LNCAP (cell line): ENCODE results near the gene BHLHE23.

Experiments
- TF ChIP-seq, protein P1 (sequence below): fragments of 450-650 bp; IDR thresholded peaks from 2 replicates; pipeline ENCODE4 v1.5.1; 2017; ENCODE audit warnings: mild to moderate bottlenecking

Gene BHLHE23

GRCh38 chr20:63007646-63008488, 1.1 kb upstream of the BHLHE23 start:
- TF ChIP-seq, protein P1, sequence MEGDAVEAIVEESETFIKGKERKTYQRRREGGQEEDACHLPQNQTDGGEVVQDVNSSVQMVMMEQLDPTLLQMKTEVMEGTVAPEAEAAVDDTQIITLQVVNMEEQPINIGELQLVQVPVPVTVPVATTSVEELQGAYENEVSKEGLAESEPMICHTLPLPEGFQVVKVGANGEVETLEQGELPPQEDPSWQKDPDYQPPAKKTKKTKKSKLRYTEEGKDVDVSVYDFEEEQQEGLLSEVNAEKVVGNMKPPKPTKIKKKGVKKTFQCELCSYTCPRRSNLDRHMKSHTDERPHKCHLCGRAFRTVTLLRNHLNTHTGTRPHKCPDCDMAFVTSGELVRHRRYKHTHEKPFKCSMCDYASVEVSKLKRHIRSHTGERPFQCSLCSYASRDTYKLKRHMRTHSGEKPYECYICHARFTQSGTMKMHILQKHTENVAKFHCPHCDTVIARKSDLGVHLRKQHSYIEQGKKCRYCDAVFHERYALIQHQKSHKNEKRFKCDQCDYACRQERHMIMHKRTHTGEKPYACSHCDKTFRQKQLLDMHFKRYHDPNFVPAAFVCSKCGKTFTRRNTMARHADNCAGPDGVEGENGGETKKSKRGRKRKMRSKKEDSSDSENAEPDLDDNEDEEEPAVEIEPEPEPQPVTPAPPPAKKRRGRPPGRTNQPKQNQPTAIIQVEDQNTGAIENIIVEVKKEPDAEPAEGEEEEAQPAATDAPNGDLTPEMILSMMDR: no peak

GRCh38 chr20:63007360-63007645, 539 bp upstream of the BHLHE23 start:
- TF ChIP-seq, protein P1: no peak

DNA sequence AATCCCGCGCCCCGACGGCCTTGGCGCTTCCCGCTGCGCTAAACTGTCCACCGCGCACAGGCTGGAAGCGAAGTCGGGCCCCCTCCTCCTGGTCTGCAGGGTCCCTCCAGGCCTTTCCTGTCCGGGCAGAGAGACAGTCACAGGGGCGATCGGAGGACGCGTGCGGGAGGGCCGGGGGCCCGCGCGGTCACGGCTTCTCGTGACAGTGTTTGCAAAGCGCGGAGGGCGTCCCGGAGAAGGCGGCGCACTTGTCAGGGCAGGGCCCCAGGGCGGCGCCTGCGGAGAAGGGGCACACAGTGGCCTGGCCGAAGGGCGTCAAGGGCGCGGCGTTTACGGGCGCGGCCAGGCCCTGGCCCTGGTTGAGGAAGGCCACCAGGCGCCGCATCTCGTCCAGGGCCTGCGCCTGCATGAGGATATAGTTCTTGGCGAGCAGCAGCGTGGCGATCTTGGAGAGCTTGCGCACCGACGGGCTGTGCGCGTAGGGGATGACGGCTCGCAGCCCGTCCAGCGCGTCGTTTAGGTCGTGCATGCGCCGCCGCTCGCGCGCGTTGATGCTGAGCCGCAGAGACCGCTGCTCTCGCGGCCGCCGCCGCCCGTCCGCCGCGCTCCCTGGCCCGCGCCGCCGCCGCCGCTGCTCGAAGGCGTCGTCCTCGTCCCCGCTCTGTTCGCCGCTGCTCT, 763 bp downstream of the BHLHE23 start:
- TF ChIP-seq, protein P1: no peak

DNA sequence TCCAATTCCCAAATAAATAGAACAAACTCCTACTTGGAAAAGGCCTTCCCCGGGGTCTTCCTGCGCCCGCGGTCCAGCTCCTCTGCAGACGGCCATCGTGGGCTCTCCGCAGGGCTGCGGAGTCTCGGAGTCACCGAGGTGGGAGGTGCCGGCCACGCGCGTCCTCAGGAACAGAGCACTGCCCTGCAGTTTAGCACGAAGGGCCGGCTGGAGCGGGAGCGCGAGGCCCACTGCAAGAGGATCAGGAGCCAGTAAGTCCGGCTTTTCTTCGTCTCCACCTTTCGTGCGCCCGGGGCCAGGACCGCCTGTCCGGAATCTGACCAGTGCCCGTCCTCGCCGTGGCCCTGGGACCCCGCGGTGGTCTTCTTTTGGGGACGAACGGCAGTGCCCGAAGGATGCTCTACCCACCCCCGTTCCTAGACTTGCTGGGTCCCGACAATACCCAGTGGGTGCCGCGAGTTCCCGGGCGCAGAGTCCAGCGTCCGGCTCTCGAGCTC, 1.4 kb downstream of the BHLHE23 start:
- TF ChIP-seq, protein P1: no peak

- TF ChIP-seq, protein P1: no peak
Measured at GRCh38 chr20:63004607-63005364, 2.0 kb downstream of the BHLHE23 start.

DNA sequence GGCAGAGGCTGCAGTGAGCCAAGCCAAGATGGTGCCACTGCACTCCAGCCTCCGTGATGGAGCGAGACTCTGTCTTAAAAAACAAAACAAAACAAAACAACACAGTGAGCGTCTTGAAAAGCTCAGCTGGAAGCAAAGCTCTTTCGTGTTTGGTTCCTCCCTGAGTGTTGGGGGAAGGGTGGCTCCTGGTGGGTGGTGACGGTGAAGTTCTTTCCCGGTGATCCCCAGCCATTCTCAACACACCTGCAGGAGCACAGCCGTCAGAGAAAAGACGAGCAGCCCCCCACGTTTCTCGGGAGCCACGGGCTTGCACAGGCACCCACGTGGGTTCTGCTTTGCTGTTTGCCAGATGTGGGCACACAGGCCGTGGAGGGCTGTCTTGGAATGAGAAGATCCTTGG, 3.2 kb downstream of the BHLHE23 start:
- TF ChIP-seq, protein P1: no peak

- TF ChIP-seq, protein P1: no peak
Measured at GRCh38 chr20:63002511-63002910, 4.3 kb downstream of the BHLHE23 start.
